Measurements from ENCODE around the gene LIMS3. TPM values are rescaled to one million over a fixed set of nuclear protein-coding genes. Genes with fewer than 3 reads are reported as not detected.
"Not testable (repeated sequence)": the region's sequence is repeated elsewhere in the genome, so short reads cannot be mapped to it uniquely, and the experiment has no call there.

LIMS3 gene
- total RNA-seq, 1 experiment from 2014 or later = 2.0 TPM

DNA sequence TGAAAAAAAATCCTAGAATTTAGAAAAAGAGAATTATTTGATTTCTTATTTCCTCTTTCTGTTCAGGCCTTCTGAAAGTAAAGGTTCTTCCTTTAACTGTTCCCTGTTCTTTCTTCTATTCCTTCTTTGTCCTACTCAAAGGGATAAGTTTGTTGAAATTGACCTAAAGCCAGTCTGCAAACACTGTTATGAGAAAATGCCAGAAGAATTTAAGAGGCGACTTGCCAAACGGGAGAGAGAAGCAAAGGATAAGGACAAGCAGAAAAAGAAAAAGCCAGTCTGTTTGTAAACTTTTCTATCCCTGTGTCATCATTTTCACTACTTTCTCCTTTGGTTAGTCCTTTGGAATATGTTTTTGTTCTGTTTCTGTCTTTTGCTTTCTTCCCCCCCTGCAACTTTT lies 26.0 kb downstream of the LIMS3 start:
- not testable (repeated sequence) for DNase-seq (ENCODE audit: low spot score)

DNA sequence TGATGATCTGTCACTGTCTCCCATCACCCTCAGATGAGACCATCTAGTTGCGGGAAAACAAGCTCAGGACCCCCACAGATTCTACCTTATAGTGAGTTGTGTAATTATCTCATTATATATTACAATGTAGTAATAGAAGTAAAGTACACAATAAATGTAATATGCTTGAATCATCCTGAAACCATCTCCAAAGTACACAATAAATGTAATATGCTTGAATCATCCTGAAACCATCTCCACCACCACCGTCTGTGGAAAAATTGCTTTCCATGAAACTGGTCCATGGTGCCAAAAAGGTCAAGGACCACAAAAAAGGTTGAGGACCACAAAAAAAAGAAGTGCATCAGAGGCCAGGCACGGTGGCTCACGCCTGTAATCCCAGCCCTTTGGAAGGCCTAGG lies 29.3 kb downstream of the LIMS3 start:
- not testable (repeated sequence) for DNase-seq (ENCODE audit: low spot score)

DNA sequence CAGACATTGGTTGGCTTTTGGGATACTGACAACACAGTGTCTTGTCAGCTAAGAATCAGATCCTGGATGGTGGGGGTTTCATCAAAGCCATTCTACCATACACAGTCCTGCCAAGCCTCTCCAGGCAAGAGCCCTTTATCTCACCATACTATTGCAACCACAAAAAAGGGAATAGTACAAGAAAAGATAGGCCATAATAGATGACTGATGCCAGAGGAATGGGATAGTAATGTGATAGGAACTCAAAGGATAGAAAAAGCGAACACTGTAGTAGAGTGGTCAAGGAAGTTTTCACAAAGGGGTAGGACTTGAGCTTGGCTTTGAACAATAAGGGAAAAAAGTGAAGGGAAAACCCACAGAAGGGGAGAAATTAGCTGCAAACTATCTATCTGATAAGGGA lies 30.7 kb downstream of the LIMS3 start:
- not testable (repeated sequence) for DNase-seq (ENCODE audit: low spot score)

DNA sequence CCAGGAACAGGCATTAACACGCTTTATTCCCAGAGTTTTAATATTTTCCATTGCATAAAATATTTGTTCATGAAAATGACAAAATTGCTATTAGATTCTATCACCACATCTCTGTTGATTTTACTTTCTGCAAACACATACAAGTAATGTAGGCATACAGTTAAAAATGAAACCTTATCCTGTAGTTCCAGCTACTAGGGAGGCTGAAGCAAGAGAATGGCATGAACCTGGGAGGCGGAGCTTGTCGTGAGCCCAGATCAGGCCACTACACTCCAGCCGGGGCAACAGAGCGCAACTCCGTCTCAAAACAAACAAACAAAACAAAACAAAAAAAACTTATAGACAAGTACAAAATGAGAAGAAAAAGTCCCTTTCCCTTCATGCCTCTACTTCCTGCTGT lies 38.0 kb downstream of the LIMS3 start:
- DNase-seq (ENCODE audit: low spot score) = not testable (repeated sequence)

DNA sequence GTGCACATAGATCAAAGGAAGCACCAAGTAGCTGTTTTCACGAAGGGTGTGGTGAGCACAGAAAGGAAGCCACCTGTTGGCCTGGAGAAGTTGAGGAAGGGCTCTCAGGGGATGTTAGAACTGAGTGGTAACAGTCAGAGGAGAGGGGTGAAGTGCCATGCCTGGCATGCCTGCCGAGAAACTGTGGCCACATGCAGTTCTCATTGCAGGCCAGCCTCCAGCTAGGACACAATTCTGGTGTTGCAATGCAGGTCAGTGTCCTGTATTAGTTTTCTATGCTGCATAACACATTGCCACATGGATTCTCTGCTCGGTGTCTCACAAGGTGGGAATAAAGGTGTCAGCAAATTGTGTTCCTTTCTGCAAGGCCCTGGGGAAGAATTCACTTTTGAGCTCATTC lies 46.9 kb downstream of the LIMS3 start:
- not testable (repeated sequence) for DNase-seq (ENCODE audit: low spot score)

DNA sequence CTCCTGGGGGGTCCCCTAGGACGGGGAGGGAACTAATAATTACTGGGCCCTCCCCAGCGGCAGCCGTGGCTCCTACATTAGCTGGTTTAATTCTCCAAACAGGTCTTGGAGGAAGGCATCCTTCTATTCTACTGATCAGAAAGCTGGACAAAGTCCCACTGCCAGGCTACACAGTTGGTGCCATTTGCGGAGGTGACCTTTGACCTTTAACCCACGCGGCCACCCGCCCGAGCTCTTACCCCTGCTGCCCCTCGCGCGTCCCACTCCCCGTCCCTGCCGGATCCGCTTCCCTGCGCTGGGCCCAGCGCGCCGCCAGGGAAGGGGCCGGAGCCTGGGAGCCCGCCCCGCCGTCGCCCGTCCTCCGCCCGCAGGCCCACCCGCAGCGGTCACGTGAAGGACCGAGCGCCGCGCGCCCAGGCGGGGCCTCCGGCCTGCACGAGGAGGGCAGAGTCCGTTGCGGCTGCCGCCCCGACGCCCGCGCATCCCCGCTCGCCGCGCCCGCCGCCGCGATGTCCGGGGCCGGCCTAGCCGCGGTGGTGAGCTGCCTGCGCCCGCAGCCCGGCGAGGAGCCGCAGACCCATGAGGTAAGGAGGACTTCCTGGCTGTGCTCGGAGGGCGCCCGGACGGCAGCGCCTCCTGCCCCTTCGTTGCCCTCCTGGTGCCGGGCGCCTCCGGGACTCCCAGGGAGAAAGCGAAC lies 48.9 kb downstream of the LIMS3 start:
- not testable (repeated sequence) for DNase-seq (ENCODE audit: low spot score)

GRCh38 chr2:109947959-109948520 lies 49.6 kb downstream of the LIMS3 start:
- DNase-seq (ENCODE audit: low spot score) = not testable (repeated sequence)

- not testable (repeated sequence) for DNase-seq (ENCODE audit: low spot score)
Observed at GRCh38 chr2:109950146-109950843, 51.8 kb downstream of the LIMS3 start.

- DNase-seq (ENCODE audit: low spot score) = not testable (repeated sequence)
Observed at GRCh38 chr2:109963942-109964341, 65.5 kb downstream of the LIMS3 start.

DNA sequence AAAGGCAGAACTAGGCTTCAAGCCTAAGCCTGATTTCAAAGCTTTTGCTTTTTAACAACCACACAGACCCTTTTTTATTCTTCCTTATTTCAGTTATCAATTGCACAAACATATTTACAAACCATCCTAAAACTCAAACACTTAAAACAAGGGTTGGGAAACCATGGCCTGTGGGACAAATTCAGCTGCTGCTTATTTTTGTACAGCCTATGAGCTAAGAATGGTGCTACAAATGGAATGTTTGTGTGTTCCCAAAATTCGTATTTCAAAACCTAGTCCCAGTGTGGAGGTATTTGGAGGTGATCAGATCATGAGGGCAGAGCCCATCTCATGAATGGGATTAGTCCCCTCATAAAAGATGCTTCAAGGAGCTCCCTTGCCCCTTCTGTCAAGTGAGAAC lies 67.0 kb downstream of the LIMS3 start:
- not testable (repeated sequence) for DNase-seq (ENCODE audit: low spot score)

DNA sequence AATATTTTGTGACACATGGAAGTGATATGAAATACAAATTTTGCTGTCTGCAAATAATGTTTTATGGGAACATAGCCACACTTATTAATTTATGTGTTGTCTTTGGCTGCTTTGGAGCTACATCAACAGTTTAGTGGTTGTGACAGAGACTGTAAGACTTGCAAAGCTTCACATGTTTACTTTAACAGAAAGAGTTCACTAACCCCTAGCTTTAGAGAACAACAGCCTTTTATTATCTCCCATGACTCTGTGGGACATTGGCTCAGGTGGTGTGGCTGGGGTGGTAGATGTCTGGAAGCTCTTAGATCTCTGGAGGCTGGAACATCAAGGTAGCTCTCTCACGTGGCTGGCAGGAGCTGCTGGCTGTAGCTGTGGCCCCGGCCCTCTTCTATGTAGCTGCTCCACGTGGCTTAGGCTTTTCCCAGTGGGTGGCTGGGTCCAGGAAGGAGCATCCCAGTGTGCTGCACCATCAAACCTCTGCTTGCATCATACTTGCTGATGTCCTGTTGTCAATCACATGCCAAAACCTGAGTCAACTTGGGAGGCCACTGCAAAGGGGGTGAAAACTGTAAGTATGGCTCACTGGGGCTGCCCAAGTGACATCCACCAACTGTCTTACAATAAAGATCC lies 67.7 kb downstream of the LIMS3 start:
- not testable (repeated sequence) for DNase-seq (ENCODE audit: low spot score)

DNA sequence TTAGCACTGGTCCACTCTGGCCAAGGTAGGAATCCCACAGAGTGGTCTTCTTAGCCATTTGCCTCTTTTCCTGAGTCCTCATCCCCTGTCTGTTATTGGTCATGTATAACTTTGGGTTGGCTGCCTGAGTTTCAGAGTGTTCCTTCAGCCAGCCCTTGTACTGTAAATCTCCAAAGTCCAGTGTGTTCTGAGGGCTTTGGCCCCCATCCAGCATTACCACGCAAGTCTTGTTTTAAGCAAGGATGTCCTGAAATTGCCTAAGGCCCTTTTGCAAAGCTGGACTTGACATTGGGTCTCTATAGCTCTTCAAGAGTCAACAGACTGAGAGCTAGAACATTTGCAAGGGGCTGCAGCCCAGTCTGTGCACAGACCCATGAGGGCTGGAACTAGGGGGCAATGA lies 68.4 kb downstream of the LIMS3 start:
- DNase-seq (ENCODE audit: low spot score) = not testable (repeated sequence)

DNA sequence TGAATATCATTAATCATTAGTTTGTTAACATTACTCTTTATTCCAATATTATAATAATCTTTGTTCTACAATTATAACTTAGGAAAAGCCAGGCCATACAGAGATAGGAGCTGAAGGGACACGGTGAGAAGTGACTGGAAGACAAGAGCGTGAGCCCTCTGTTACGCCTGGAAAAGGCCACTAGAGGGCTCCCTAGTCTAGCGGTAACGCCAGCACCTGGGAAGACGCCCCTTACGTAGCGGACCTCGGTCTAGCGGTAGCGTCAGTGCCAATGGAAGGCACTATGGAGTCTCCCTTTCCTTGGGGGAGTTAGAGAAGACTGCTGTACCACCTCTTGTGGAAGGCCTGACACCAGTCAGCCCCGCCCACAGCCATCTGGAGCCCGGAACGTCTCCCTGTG lies 71.4 kb downstream of the LIMS3 start:
- not testable (repeated sequence) for DNase-seq (ENCODE audit: low spot score)

DNA sequence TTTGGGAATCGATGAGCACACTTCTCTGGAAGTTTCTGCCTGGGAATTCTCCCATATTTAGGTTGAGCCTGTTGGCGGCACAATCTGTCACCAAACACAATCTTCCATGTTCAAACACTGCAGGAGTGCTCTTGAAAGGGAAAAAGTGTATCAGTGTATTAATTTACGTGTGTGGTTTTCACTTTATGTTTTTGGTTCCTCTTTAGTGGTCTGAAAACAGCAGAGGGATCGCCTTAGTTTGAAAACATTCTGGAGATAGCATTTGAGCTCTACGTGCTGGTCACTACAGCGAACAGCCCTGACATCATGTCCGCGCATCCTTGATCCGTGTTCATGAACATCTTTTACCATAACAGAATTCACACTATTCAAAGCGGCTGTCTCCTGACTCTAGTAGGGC lies 73.2 kb downstream of the LIMS3 start:
- DNase-seq (ENCODE audit: low spot score) = not testable (repeated sequence)

Other genes starting within 250 kb of the LIMS3 start
- gene RGPD5, start 104.4 kb upstream of the LIMS3 start, total RNA-seq (2014; rRNA removed; shearing (Covaris generic)) = 18.6 and 19.4 TPM in 2 replicates
- 82.0 and 83.0 TPM in 2 replicates for gene MALL, start 217.1 kb downstream of the LIMS3 start, total RNA-seq (2014; rRNA removed; shearing (Covaris generic))

Measured in HT-29 (cell line).